Tongue (tissue), 2 donors: ENCODE measurements around the gene DDX52. TPM values are rescaled to one million over a fixed set of nuclear protein-coding genes. Genes with fewer than 3 reads are reported as not detected.
A peak's percentile ranks its signal among the peaks of the same experiment; 100 is the strongest.
"Not testable (repeated sequence)": the region's sequence is repeated elsewhere in the genome, so short reads cannot be mapped to it uniquely, and the experiment has no call there.

Experiments
- DNase-seq: peaks from one replicate; pipeline ENCODE4 v3.0.0-alpha.2; 2015
- total RNA-seq: library from RNA; depleted of rRNA; stranded (reverse); fragments of >200 nt; gene quantifications from one replicate; pipeline ENCODE4 v1.2.3, GENCODE V29; 2014

DDX52 gene
- 23.8 TPM for total RNA-seq

- peak; percentile 97 for DNase-seq
These were observed at the start of gene DDX52 for GRCh38 chr17:37643118-37643766. DDX52 (minus strand) TSS chr17:37643446; CDS start chr17:37643420, 26 bp downstream.

GRCh38 chr17:37691807-37692206 is 48.6 kb upstream of the DDX52 start:
- no peak for DNase-seq

GRCh38 chr17:37689317-37689716 is 46.1 kb upstream of the DDX52 start:
- DNase-seq, result no peak

GRCh38 chr17:37683454-37683984 is 40.3 kb upstream of the DDX52 start:
- DNase-seq, result no peak

- no peak for DNase-seq
These were observed 38.8 kb upstream of the DDX52 start for GRCh38 chr17:37682007-37682406.

GRCh38 chr17:37679995-37680394 is 36.7 kb upstream of the DDX52 start:
- not testable (repeated sequence) for DNase-seq

- no peak for DNase-seq
These were observed 34.8 kb upstream of the DDX52 start for GRCh38 chr17:37678036-37678435.

GRCh38 chr17:37677021-37677420 is 33.8 kb upstream of the DDX52 start:
- DNase-seq, result no peak

GRCh38 chr17:37676115-37676925 is 33.1 kb upstream of the DDX52 start:
- no peak for DNase-seq

GRCh38 chr17:37674511-37674910 is 31.3 kb upstream of the DDX52 start:
- no peak for DNase-seq

GRCh38 chr17:37673386-37673785 is 30.1 kb upstream of the DDX52 start:
- DNase-seq, result no peak

GRCh38 chr17:37672548-37673078 is 29.4 kb upstream of the DDX52 start:
- DNase-seq, result no peak

- no peak for DNase-seq
These were observed 28.7 kb upstream of the DDX52 start for GRCh38 chr17:37671824-37672547.

- DNase-seq, result no peak
These were observed 28.0 kb upstream of the DDX52 start for GRCh38 chr17:37671028-37671823.

GRCh38 chr17:37667039-37667438 is 23.8 kb upstream of the DDX52 start:
- DNase-seq, result no peak

GRCh38 chr17:37664214-37664613 is 21.0 kb upstream of the DDX52 start:
- no peak for DNase-seq

GRCh38 chr17:37662353-37662752 is 19.1 kb upstream of the DDX52 start:
- DNase-seq, result no peak

- no peak for DNase-seq
These were observed 18.3 kb upstream of the DDX52 start for GRCh38 chr17:37661400-37662014.

GRCh38 chr17:37659925-37660324 is 16.7 kb upstream of the DDX52 start:
- DNase-seq, result no peak

- no peak for DNase-seq
These were observed 14.0 kb upstream of the DDX52 start for GRCh38 chr17:37657202-37657601.

GRCh38 chr17:37651849-37652248 is 8.6 kb upstream of the DDX52 start:
- DNase-seq, result no peak
